HepG2 (cell line): ENCODE results near the gene KDM6B. TPM values are rescaled to one million over a fixed set of nuclear protein-coding genes. Genes with fewer than 3 reads are reported as not detected.
A peak's percentile ranks its signal among the peaks of the same experiment; 100 is the strongest.

ENCODE experiments used
- NR2F6 ChIP-seq, 2 experiments: IDR thresholded peaks; 2 replicates each; pipeline ENCODE4 v1.6.1; 2016; ENCODE audit warnings: antibody characterized with exemption in 1 of 2, mild to moderate bottlenecking in 1 of 2
- ZFP82 ChIP-seq: sonication (generic); formaldehyde crosslinking; IDR thresholded peaks from 2 replicates; pipeline ENCODE4 v1.5.1; 2020; ENCODE audit warnings: mild to moderate bottlenecking, missing genetic modification reagents, borderline replicate concordance
- ZNF407 ChIP-seq: sonication (generic); formaldehyde crosslinking; IDR thresholded peaks from one replicate; pipeline ENCODE4 v1.5.1; 2020; ENCODE audit warnings: mild to moderate bottlenecking, missing genetic modification reagents; ENCODE audit errors: not compliant biosample characterization
- ZNF550 ChIP-seq: sonication (generic); formaldehyde crosslinking; IDR thresholded peaks from 2 replicates; pipeline ENCODE4 v1.4.0; 2020; ENCODE audit warnings: mild to moderate bottlenecking, missing genetic modification reagents, borderline replicate concordance
- polyA plus RNA-seq, 8 experiments: library from polyadenylated mRNA; depleted of rRNA in 3 of 8; stranded (reverse) in 7 of 8; unstranded in 1 of 8; fragments of >200 nt; fragmentation: Illumina TruSeq in 4 of 8; extraction: Trizol in 4 of 8; gene quantifications; 2 replicates each; pipeline versions ENCODE4 v1.2.1 to v1.2.3, GENCODE V29; 2011 to 2016; ENCODE audit warnings: low read depth in 4 of 8, missing spikeins in 1 of 8, mixed read lengths in 1 of 8; ENCODE audit not compliant: insufficient read depth in 1 of 8
- total RNA-seq, 5 experiments: library from RNA; depleted of rRNA; stranded (reverse); fragments of >200 nt; fragmentation: Illumina TruSeq; extraction: Trizol; gene quantifications; 2 replicates each; pipeline ENCODE4 v1.2.3, GENCODE V29; 2016; ENCODE audit warnings: low read depth in 1 of 5

Gene KDM6B
- total and polyA plus RNA-seq, 2 of the 13 experiments (the other 11 are each of a cell fraction or from before 2014, with no cell fraction given) = 1.3 to 2.1 TPM

DNA sequence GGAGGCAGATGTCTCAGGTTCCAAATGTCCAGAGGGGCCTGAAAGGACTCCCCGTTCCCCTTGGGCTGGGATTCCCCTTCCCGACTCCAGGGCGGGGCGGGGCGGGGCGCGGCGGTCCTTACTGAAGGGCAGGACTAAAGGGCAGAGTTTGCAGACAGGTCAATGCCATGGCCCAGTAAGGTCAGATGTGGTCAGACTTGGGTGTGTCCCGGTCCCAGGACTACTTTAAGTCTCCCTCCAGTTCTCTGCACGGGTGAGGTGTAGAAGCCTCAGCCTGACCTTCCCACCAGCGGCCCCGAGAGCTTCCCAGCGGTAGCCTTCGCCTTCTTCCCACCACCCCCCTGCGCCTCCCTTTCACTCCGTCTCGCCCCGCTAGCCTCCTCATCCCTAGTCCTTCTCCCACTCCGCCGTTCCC, 532 bp downstream of the KDM6B start (continued):
- TF ChIP-seq NR2F6 (IDR thresholded peaks at IDR 0.05) (peak; percentile 83), NR2F6 (CRISPR knock-in tag; IDR thresholded peaks at IDR 0.05) (peak; percentile 68), ZNF407 (CRISPR knock-in tag) (no peak), ZNF550 (CRISPR knock-in tag) (no peak), ZFP82 (CRISPR knock-in tag) (peak; percentile 53; the same call in 1 of the 2 replicates)
